ENCODE data around the gene CCDC134. TPM values are rescaled to one million over a fixed set of nuclear protein-coding genes. Genes with fewer than 3 reads are reported as not detected.

The CCDC134 gene
- total RNA-seq, 4 donors from 2014 or later = 3.8 to 8.9 (median 5.4) TPM

GRCh38 chr22:41799486-41800347 lies 762 bp upstream of the CCDC134 start:
- peaks cover 0 to 29% (median 8%) of the 10 kb centered on the region in 3 donors for H3K4me1 ChIP-seq
- TF ChIP-seq POLR2A (IDR thresholded peaks at IDR 0.05) = no peak
- no peak for TF ChIP-seq POLR2AphosphoS5 (IDR thresholded peaks at IDR 0.05)
- TF ChIP-seq, protein P1, sequence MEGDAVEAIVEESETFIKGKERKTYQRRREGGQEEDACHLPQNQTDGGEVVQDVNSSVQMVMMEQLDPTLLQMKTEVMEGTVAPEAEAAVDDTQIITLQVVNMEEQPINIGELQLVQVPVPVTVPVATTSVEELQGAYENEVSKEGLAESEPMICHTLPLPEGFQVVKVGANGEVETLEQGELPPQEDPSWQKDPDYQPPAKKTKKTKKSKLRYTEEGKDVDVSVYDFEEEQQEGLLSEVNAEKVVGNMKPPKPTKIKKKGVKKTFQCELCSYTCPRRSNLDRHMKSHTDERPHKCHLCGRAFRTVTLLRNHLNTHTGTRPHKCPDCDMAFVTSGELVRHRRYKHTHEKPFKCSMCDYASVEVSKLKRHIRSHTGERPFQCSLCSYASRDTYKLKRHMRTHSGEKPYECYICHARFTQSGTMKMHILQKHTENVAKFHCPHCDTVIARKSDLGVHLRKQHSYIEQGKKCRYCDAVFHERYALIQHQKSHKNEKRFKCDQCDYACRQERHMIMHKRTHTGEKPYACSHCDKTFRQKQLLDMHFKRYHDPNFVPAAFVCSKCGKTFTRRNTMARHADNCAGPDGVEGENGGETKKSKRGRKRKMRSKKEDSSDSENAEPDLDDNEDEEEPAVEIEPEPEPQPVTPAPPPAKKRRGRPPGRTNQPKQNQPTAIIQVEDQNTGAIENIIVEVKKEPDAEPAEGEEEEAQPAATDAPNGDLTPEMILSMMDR (IDR thresholded peaks at IDR 0.05) = peak in 1 of 4 experiments; percentile 35
- no peaks in the 10 kb centered on the region for H3K27me3 ChIP-seq
- WGBS, 2 donors (ENCODE audit: low coverage in 1 of 2) = 18 to 78% methylated on average over 3 to 12 of the region's 38 CpGs
- peak; percentile 33 for ATAC-seq
- peak overlapping the region; percentile 45 to 93 for H3K4me3 ChIP-seq
- H3K36me3 ChIP-seq = no peaks in the 10 kb centered on the region
- no peaks in the 10 kb centered on the region for H3K9me3 ChIP-seq
- peak overlapping the region; percentile 62 to 92 (median 90) for H3K27ac ChIP-seq

DNA sequence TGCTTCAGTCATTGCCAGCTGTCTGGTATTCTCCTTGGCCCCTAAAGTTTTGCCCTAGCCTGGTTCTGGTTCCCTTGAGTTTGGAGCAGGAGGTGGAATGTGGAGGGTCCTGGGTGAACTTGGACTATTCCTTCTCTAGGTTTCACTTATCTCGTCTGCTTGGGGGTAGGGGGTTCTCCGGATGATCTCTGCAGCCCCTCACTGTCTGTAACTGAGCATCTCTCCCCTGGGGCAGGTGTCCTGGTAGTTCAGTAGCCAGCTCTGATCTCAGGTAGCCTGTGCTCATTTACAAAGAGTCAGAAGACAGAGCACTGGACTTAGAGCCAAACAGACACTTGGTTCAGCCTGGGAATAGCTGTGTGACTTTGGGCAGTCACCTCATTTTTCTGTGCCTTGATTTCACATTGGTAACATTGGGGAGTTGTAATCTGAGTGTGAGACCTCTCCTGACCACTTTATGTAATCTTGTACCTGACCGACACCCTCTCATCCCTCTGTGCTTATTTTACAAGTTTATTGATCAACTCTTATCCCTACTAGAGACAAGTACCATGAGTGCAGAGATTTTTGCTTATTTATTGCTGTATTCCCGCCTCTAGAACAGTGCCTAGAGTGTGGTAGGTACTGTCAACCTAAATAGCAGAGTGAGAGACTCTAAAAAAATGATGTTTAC lies 804 bp downstream of the CCDC134 start:
- TF ChIP-seq POLR2AphosphoS5 (IDR thresholded peaks at IDR 0.05) (no peak), EP300 (IDR thresholded peaks at IDR 0.05) (no peak), POLR2A (IDR thresholded peaks at IDR 0.05) (no peak)
- TF ChIP-seq, protein P1 (IDR thresholded peaks at IDR 0.05) = no peak
- Histone ChIP-seq H3K36me3 (no peaks in the 10 kb centered on the region), H3K27me3 (no peaks in the 10 kb centered on the region), H3K4me3 (peak overlapping the region; percentile 45 to 93), H3K27ac (peak overlapping the region in 3 of 4 donors; percentile 87 to 92 (median 92)), H3K4me1 (peaks cover 0 to 29% (median 8%) of the 10 kb centered on the region in 3 donors), H3K9me3 (no peaks in the 10 kb centered on the region)
- no peak for ATAC-seq
- WGBS, 2 donors (ENCODE audit: low coverage in 1 of 2) = 50 to 68% methylated on average over 2 of the region's 4 CpGs

DNA sequence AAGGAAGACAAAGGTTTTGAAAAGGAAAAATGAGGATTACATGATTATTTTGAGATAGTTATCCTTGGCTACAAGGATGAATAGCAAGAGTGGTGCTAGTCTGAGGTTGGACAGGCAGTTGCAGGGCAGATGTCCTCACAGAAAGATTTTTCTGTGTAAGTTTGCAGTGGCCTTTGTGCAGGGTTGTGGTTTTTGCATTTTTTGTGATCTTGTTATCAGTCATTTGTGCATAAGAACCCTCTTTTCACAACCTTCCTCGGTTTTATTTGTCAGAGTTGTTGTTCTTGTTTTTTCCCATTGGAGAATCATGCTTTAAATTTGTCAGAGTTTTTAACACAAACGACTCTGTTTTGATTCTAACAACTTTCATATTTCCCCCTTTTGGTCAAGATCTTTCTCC lies 1.4 kb downstream of the CCDC134 start:
- Histone ChIP-seq H3K27me3 (no peaks in the 10 kb centered on the region), H3K9me3 (no peaks in the 10 kb centered on the region), H3K27ac (no peak overlapping the region), H3K4me1 (peaks cover 0 to 29% (median 8%) of the 10 kb centered on the region in 3 donors), H3K4me3 (no peak overlapping the region), H3K36me3 (no peaks in the 10 kb centered on the region)
- WGBS, 2 donors (ENCODE audit: low coverage in 1 of 2) = 49 to 100% methylated on average over 2 of the region's 2 CpGs
- TF ChIP-seq, protein P1 (IDR thresholded peaks at IDR 0.05) = no peak
- TF ChIP-seq EP300 (IDR thresholded peaks at IDR 0.05) = no peak
- TF ChIP-seq POLR2AphosphoS5 (IDR thresholded peaks at IDR 0.05) = no peak
- TF ChIP-seq POLR2A (IDR thresholded peaks at IDR 0.05) = no peak
- ATAC-seq = no peak

- TF ChIP-seq EP300 (IDR thresholded peaks at IDR 0.05) = no peak
- Histone ChIP-seq H3K4me3 (no peak overlapping the region), H3K27ac (no peak overlapping the region), H3K36me3 (peaks cover 0 to 20% of the 10 kb centered on the region in 2 donors), H3K27me3 (no peaks in the 10 kb centered on the region), H3K4me1 (peaks cover 0 to 18% (median 5%) of the 10 kb centered on the region in 3 donors), H3K9me3 (no peaks in the 10 kb centered on the region)
- no peak for ATAC-seq
Observed at GRCh38 chr22:41805639-41806038, 5.2 kb downstream of the CCDC134 start.

GRCh38 chr22:41808400-41808799 lies 7.9 kb downstream of the CCDC134 start:
- TF ChIP-seq POLR2AphosphoS5 (IDR thresholded peaks at IDR 0.05) = no peak
- TF ChIP-seq POLR2A (IDR thresholded peaks at IDR 0.05) = no peak
- TF ChIP-seq, protein P1 (IDR thresholded peaks at IDR 0.05) = no peak
- TF ChIP-seq EP300 (IDR thresholded peaks at IDR 0.05) = no peak
- 82% methylated on average over 5 of the region's 6 CpGs; no CpG with 5 or more reads in 1 of the 2 donors for WGBS, 2 donors (ENCODE audit: low coverage in 1 of 2)
- H3K4me3 ChIP-seq = no peak overlapping the region
- no peaks in the 10 kb centered on the region for H3K27me3 ChIP-seq
- H3K4me1 ChIP-seq = no peaks in the 10 kb centered on the region
- H3K9me3 ChIP-seq = no peaks in the 10 kb centered on the region
- peaks cover 0 to 45% of the 10 kb centered on the region in 2 donors for H3K36me3 ChIP-seq
- no peak overlapping the region for H3K27ac ChIP-seq
- ATAC-seq = no peak
